Inferior parietal cortex (tissue), 1 donor: Measurements from ENCODE around the gene EPHA7.
A peak's percentile ranks its signal among the peaks of the same experiment; 100 is the strongest.

Experiments used
- DNase-seq: peaks from one replicate; pipeline ENCODE4 v3.0.0-alpha.2; 2016; ENCODE audit errors: extremely low spot score

EPHA7 gene

DNA sequence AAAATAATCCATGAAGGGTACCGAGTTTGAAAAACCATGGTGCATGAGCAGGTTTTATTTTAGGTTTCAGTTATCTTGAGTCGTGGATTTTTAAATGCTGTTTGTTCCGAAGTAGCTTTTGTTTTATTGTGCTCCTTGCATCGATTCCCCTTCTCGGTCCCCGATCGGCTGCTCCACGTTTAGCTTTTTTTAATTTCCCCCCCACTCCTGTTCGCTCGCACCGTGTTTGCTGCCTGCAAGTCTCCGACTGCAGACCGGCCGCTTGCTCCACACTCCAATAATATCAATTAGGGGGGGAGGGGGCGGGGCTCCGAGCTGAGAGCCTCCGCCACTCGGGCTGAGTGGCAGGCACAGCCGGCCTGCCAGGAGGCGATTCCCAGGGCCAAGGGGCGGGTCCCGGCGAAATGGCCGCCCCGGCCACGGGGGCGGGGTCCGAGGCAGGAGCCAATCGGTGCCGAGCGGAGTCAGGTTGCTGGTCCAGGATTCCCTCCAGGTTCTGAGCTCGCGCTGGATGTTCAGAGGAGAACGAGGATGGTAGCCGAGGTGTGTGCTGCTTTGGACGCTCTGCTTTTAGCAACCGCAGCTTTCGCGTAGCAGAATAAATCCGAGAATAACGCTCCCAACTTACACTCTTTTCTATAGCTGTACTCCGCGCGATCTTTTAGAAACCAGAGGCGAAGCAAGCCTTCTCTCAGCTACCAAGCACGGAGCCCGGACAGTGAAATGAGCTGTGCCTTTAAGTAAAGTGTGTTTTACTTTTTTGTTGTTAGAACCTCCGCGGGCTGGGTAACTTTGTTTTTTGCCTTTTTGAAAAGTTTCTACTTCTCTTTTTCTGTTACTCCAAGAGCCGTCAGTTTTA is at the start of gene EPHA7:
Gene EPHA7, minus strand, starts transcription at position 256 of the 859 bp plus-strand sequence. Its CDS starts 218 bp downstream, at position 38.
- peak; percentile 91 for DNase-seq

- DNase-seq, result no peak
Measured at GRCh38 chr6:93468291-93468690, 48.9 kb upstream of the EPHA7 start.

DNA sequence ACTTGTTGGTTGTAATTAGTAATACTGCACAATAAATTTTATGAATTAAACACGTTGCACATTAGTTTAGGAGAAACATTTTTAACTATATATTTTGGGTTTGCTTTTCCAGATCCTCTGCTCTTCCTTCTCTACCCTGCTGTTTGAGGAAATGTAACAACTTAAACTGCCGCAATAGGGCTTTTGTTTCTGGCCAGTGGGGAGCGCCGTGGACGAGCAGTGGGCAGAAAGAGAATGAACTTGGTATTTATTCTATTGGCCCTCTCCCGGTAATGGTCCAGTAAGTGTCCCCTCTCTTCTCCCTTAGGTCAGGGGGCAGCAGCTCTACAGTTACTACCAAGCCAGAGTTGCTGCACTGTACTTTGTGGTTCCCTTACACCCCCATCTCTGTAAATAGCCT is 35.2 kb upstream of the EPHA7 start:
- no peak for DNase-seq

- DNase-seq, result no peak
Measured at GRCh38 chr6:93453956-93454355, 34.6 kb upstream of the EPHA7 start.

DNA sequence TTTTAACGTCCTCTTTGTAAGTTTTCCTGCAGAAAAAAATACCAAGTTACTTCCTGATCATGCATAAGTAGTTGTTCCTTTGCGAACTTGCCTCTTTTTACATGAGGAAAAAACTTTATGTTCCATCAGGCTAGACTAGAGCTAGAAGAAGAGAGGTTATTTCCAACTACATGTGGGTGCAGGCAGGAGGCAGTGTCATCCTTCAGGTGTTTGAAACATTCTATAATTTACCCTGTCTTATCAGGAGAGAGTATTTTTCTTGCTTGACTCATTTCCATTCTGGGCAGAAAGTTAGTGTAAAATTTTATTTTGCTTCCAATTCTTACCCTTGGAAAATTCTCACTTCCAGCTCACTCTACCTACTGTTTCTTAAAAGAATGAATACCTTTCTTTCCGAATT is 28.5 kb upstream of the EPHA7 start:
- DNase-seq, result no peak

DNA sequence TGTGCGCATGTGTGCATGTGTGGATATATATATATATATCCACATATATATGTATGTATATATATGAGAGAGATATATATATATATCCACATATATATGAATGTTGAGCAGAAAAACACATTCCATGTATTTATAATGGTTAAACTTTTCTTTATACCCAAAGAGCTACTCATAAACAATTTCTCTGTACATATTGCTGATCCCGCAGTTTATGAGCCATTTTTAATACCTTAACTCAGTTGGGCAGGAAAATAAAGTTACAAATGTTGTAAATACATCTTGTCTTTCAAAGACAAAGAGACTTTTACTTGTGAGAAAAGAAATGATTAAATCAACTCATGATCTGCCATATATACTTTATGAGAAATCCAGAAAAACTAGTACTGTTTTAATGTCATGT is 18.1 kb upstream of the EPHA7 start:
- DNase-seq, result no peak

GRCh38 chr6:93433592-93433991 is 14.2 kb upstream of the EPHA7 start:
- no peak for DNase-seq

DNA sequence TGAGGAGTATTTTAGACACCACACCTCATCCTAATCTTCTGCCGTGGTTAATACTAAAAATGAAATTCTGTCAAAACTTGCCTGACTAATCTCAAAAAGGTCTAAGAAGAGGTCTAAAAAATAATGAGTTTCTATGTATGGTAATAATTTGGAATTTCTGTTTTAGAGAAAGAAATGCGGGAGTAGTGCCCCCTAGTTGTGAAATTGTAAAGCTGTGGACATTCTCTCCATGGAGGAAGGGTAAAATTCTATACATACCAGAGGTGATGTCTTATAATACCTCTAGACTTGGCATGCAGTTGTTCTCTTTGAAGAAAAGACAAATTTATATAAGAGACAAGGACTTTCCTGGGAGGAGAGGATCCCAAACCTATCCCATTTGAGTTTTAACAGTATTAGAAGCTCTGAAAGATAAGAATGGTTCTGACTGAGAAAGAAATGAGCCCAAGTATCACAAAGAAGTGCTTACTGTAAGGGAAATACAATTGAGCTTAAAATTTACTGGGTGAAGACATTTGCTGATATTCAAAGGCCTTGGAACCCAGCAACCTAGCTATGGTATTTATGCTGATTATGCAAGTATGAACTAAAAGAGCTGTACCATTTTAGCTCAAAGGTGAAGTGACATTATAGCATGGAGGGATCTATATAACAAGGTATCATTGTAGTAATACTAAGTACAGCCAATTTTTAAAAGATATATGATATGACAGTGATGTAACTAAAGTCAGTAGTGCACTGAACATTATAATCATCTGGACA is 5.1 kb upstream of the EPHA7 start:
- no peak for DNase-seq

DNA sequence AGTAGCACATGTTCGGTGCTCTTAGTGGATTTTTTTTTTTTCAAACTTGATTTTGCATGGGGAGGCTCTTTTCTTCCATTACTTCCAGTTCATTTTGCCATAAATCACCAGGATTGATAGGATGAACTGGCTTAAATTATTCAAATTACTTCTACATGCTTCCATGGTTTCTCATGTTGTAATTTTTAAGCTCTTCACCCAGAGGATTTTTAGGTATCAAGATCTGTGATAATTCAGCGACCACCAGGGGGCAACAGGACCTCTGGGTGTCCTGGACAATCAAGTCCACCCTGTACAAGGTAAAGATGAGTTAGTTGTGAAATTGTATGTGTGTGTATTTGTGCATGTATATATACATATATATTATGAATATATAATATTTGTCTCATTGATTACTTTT is 4.2 kb upstream of the EPHA7 start:
- DNase-seq, result peak; percentile 66

GRCh38 chr6:93420163-93420795 is 920 bp upstream of the EPHA7 start:
- DNase-seq, result no peak

DNA sequence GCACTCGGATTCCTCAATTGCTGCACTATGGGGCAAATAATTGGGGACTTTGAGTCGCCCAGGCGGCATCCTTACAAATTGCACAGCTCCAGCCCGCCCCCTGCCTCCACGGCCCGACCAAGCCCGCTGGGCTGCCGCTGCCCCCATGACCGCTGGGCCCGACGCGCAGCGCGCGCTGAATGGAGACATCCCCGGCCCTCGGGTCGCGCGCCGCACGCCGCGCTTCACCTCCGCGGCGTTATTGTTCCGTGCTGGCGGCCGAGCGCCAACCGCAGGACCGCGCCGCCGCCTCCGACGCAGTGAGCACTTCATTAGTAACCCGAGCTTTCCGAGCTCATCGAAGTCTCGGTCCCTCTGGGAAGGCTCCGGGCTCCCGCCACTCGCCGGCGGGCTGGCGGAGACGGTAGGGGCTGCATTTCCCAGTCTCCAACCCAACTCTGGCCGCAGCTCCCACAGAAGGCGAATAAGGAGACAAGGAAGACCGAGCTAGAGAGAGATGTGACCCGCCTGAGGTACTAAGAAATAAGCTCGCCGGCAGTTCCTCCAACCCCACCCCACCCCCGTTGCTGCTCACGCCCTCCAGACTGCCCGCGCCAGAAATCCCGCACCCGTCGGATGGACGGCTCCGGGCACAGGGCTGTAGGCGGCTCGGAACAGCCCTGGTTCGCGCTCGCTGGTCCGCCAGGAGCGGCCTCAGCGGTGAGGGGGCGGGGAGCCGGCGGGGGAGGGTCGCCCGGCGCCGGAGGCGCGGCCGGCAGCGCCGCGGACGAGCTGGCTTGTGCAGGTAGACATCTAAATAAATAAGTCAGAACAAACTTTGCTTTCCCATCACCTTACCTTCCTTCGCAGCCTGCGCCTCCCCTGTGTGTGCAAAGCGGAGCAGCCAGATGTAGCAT is 703 bp downstream of the EPHA7 start:
- no peak for DNase-seq

- no peak for DNase-seq
Measured at GRCh38 chr6:93418033-93418407, 1.3 kb downstream of the EPHA7 start.

DNA sequence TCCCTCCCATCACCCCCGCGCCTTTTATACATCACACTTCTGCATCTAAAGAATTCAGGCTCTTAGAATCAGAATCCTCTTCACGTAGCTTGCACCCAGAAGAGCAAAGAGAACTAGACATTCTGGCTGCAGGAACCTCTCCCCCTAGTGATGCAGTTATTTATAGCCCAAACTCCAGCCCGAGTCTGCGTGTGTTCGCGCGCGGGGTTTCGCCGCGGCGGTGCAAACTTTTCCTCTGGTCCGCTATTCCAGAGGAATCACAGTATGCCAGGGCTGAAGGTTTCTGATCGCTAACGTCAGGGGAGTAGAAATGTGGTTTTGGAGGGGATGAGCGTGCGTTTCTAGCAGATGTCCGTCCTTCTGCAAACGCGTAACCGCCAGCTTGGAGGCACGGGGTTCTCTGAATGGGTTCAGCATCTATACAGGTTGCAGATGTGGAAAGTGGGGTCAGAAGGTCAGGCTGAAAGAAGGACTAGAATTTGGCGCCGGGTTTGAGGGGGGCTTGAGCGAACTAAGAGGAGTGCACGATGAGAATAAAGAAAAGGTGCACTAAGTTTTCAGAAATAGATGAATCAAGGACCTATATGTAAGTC is 1.8 kb downstream of the EPHA7 start:
- DNase-seq, result no peak

DNA sequence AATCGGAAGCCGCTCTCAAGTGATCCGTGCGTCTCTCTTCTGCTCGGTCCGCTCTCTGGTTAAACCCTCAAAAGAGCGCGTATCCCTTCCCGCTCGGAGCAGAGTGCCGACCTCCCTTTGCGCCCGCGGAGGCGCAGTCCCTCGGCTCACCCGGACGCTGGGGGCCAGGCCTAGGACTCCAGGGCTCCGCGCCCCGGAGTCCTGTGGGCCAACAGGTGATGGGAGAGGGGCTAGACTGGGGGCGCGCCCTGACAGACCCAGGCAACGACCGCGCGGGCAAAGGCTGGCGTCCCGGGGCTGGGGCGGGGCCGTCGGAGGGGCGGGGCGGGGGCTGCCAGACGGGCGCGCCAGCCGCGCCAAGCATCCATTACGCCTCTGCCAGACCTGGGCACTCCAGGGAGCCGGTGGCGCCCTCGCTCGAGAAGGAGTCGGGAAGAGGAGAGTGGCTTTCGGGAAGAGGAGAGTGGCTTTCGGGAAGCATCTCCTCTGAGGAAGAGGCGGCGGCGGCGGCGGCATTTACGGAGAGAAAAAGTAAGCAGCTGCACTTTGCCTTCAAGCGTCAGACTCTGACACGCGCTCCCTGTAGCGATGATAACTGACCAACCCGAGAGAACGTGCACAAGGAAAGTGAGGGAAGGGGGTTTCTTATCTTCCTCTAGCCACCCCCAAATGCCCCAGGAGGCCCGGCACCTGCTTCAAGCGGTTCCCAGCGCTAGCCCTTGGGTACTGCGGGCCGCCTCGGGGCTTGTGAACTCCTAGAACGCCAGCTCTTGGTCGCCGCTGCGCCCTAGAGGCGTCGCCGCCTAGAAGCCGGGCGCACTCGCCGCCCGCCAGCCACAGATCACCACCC is 2.6 kb downstream of the EPHA7 start:
- no peak for DNase-seq

DNA sequence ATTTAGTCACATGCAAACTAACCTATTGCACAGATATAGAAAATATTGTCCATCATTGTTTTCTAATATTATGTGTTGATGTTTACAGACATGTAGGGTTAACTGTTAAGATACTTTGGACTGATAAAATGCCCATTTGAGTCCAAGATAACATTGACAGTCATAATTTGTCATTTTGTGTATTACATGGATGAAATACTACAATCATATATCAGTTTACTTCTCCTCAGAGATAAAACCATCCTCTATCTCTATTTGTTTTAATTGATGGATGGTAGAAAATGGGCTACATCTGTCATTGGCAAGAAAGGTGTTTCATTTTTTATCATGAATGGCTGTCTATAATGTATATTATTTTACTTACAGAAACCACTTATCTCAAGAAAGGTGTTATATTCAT is 6.2 kb downstream of the EPHA7 start:
- no peak for DNase-seq

GRCh38 chr6:93412452-93412851 is 6.9 kb downstream of the EPHA7 start:
- DNase-seq, result no peak

DNA sequence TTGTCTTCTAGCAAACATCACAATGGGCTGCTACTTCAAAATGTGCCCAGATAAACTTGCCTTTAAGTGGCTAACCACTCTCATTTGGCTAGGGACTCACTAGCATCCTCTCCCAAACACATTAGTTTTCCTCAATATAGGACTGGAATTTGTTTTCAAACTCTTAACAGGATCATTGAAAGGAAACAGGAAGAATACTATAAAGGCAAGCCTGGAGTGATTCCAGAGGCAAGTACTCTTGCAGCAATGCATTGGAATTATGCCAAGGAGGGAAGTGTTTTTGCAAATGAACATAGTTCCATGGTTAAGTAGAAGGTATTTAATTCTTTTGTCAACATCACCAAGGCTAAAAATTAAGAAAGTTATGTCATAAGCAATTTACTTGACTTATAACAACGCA is 12.2 kb downstream of the EPHA7 start:
- no peak for DNase-seq

DNA sequence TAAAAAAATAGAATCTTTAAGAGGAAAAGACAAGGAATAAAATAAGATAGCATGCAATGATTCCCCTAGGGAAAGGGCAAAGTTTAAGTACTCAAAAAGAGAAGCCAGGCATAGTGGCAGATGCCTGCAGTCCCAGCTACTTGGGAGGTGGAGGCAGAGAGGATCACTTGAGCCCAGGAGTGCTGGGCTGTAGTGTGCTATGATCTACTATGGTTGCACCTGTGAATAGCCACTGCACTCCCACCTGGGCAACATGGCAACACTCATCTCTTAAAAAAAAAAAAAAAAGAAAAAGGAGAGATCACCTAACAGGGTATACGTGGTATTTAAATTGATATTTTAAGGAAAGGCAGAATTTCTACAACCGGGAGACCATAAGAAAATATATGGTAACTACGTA is 16.0 kb downstream of the EPHA7 start:
- no peak for DNase-seq

DNA sequence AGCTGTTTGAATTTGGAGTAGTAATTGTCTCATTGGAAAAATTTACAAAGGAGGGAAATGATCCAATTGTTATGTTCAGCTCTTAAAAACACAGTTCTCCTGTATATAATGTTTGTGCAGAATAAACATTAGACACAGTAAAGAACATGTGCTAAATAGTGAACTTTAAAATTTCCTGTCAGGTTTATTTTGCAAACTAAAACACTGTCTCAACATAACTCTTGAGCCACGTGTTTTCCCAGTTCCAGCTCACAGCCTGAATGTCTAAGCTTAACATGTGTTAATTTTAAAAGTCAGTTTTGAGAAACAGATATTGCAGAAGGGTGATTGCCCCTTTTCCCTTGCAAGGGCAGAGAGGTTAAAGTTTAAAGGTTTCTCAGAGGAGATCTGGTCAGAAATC is 20.6 kb downstream of the EPHA7 start:
- no peak for DNase-seq

- DNase-seq, result no peak
Measured at GRCh38 chr6:93394471-93394870, 24.9 kb downstream of the EPHA7 start.
